Measurements from ENCODE around the gene TBP. TPM values are rescaled to one million over a fixed set of nuclear protein-coding genes. Genes with fewer than 3 reads are reported as not detected.
"Not testable (repeated sequence)": the region's sequence is repeated elsewhere in the genome, so short reads cannot be mapped to it uniquely, and the experiment has no call there.

The TBP gene
- total RNA-seq, 1 donor from 2014 or later = 23.7 TPM

DNA sequence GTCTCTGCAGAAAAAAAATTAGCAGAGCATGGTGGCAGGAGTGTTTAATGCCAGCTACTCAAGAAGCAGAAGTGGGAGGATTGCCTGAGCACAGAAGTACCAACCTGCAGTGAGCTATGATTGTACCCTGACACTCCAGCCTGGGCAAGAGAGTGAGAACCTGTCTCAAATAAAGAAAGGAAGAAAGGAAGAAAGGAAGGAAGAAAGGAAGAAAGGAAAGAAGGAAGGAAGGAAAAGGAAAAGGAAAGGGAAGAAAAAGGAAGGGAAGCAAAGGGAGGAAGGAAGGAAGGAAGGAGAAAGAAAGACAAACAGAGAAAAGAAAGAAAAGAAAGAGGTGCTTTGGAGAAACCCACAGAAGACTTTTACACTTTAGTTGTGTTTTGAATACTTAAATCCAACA lies 43.1 kb downstream of the TBP start:
- intact Hi-C loops (cut with micrococcal nuclease) = no loop called here

DNA sequence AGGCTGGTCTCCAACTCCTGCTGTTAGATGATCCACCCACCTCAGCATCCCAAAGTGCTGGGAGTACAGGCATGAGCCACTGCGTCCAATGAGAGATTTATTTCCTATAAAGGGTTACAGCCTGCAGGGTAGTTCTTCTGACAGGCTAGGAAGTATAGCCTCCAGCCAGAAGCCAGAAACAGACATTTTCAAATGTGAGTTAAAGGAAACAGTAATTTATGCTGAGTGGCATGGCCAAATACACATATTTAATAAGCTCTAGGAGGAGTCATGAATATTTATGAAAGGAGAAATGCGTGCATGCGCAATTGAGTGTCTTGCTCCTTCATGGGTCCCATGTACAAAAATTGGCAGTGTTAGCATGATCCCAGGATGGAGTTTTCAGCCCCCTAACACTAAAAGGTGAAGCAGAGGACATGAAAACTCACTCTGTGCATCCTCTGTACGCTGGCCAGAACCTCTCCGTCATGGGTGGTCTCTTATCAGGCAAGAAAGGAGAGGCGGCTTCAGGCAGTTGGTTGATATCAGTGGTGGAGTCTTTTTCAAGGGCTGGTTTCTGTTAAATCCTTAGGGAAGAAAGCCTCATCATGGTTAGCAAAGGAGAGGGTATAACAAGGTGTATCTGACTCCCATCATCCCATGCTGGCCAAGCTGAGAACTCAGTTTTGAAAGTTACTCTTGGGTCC lies 51.5 kb downstream of the TBP start:
- intact Hi-C loops (cut with micrococcal nuclease) = no loop called here

DNA sequence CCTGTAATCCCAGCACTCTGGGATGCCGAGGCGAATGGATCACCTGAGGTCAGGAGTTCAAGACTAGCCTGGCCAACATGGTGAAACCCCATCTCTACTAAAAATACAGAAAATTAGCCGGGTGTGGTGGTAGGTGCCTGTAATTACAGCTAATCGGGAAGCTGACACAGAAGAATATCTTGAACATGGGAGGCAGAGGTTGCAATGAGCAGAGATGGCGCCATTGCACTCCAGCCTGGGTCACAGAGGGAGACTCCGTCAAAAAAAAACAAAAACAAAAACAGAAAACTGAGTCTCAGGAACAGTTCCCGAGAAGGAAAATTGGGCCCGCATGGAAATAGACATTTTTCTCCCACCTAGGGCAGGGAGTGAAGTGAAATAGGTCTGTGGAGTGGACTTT lies 55.1 kb downstream of the TBP start:
- intact Hi-C loops (cut with micrococcal nuclease) = not testable (repeated sequence)

GRCh38 chr6:170612256-170612804 lies 58.2 kb downstream of the TBP start:
- intact Hi-C loops (cut with micrococcal nuclease) = not testable (repeated sequence)

- intact Hi-C loops (cut with micrococcal nuclease) = not testable (repeated sequence)
Observed at GRCh38 chr6:170616020-170616554, 61.9 kb downstream of the TBP start.

Other genes with a start within 250 kb of the TBP start
- 27.3 and 27.8 TPM in 2 replicates for gene FAM120B, start 247.6 kb upstream of the TBP start, total RNA-seq
- 189 and 194 TPM in 2 replicates for gene PSMB1, start 1.1 kb upstream of the TBP start, total RNA-seq
- 85.0 and 91.9 TPM in 2 replicates for gene PDCD2, start 30.3 kb downstream of the TBP start, total RNA-seq

Measured in T-helper 1 cell treated with Interleukin-12 subunit alpha and Interleukin-12 subunit beta and Interleukin-4 antibody, amounts not matched to agents 30 ng/mL and 1 ng/mL, for 36 hours (primary cell).